Measurements from ENCODE around the gene SCUBE1.

SCUBE1 gene

DNA sequence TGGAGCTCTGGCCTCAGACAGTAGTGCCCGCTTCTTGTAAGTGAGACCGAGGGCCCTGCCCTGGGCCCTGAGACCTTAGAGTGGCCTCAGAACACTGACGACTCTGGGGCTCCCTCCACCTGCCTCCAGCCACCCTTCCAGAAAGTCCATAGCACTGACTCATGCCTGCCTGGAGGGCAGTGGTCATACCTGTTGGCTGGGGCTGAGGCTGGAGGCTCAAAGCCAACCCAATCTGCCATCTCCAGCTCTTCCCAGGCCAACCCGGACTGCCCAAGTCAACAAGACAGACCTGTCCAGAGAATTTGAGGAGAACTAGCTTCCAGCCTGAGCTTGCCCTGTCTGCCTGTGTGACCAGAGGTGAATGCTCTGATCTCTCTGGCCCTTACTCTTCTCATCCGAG lies 89.3 kb downstream of the SCUBE1 start:
- DNase-seq = no peak

DNA sequence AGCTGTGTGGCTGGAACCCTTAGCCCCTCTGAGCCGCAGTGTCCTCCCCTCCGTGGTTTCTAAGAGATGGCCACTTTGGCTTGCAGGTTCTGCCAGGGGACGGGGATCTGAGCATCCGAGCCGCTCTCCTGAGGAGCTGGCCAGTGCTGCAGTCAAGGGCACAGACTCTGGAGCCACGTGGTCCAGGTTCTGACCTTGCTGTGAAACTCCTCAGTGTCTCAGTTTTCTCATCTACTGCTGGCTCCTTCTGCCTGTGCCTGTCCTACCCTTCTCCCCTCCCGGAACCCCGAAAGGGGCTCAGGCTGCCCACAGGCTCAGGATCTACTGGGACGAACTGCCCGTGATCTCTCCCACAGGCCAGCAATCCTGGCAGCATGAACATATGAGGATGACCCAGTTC lies 90.9 kb downstream of the SCUBE1 start:
- DNase-seq = no peak

GRCh38 chr22:43249789-43250471 lies 93.2 kb downstream of the SCUBE1 start:
- DNase-seq = no peak

- DNase-seq = no peak
These were observed 95.5 kb downstream of the SCUBE1 start for GRCh38 chr22:43247546-43248260.

- DNase-seq = no peak
These were observed 97.0 kb downstream of the SCUBE1 start for GRCh38 chr22:43246188-43246587.

- DNase-seq = no peak
These were observed 97.5 kb downstream of the SCUBE1 start for GRCh38 chr22:43245717-43246116.

- DNase-seq = no peak
These were observed 98.2 kb downstream of the SCUBE1 start for GRCh38 chr22:43244803-43245527.

- no peak for DNase-seq
These were observed 98.8 kb downstream of the SCUBE1 start for GRCh38 chr22:43244402-43244801.

- no peak for DNase-seq
These were observed 99.8 kb downstream of the SCUBE1 start for GRCh38 chr22:43243324-43243723.

DNA sequence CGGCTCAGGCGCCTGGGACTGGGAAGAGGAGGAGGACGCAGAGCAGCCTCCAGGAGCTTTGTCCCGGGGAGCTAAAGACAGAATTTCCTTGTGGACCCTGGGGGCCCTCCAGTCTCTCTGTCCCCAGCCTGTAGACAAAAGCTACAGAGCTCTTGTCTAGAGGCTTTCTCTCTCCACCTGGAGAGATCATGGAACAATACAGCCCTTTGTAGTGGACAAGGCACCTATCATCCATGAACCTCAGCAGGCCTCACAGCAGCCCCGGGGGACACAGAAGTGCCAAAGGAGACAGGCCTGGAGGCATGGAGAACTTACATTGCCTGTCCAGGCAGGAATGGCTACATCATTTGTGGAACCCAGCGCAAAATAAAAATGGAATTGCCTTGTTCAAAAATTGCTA lies 100.5 kb downstream of the SCUBE1 start:
- DNase-seq = no peak

DNA sequence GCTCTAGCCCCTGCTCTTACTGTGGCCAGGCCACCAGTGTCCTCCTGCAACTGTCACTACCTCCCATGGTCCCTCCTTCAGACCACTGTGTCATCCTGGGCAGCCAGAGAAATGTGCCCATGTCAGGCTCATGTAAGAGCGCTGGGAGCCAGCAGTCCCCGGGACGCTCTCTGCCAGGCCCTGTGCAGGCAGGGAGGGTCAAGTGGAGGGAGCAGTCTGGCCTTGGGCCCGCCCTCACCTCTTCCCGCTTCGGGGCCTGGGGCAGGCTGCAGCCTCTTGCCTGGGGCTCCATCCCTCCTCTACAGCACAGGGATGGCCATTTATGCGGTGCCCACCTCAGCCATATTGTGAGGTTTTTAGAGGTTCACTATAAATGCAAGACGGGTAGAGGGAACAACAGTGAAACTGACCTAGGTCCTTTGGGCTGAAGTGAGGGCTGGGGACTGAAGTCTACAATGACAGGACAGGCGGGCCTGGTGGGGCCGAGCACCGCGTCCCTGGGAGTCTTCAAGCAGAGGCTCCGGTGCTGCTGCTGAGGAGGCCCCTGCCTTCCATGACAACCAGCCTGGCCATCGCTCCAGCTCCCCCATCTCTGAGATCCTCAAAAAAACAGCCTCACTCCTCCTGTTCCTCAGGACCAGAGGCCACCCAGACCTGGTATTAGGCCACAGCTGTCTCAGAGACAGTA lies 101.3 kb downstream of the SCUBE1 start:
- DNase-seq = no peak

DNA sequence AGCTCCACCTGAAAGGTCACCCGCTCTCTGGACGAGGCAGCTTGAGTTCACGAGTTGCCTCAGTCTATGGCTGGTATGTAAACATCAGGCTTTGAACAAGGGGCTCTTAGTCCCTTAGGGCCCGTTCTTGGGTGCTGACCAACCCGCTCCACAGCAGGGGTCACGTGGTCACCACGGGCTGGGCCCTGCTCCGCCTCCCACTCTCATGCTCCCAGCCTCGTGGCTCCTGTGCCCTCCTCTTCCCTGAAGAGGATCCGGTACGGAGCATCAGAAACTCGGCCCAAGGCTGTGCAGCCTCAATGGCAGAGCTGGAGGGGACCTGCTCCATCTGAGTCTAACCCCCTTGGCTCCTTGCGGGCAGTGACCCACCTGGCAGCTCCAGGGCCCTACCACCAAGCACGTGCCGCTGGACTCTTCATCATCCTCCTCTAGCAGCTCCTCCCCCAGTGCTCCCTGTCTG lies 102.0 kb downstream of the SCUBE1 start:
- DNase-seq = no peak

- no peak for DNase-seq
These were observed 102.6 kb downstream of the SCUBE1 start for GRCh38 chr22:43240614-43241013.

DNA sequence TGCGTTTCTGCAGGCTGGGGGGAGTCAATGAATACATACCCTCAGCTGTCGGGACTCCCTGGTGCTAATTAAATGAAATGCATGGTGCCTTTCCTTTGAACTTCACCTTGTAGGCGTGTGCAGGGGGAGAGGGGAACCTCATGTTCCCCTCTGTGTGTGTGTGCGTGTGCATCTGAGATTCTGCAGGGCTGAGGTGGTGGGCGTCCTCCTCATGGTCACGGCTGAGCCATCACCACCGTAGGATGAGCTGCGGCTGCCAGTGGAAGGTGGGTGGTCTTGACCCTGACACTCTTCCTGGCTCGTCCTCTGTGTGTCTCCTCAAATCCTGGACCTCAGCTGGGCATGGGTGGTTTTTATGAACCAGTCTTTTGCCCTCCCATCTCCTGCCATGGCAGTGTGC lies 103.2 kb downstream of the SCUBE1 start:
- no peak for DNase-seq

GRCh38 chr22:43239193-43239780 lies 103.9 kb downstream of the SCUBE1 start:
- DNase-seq = no peak

DNA sequence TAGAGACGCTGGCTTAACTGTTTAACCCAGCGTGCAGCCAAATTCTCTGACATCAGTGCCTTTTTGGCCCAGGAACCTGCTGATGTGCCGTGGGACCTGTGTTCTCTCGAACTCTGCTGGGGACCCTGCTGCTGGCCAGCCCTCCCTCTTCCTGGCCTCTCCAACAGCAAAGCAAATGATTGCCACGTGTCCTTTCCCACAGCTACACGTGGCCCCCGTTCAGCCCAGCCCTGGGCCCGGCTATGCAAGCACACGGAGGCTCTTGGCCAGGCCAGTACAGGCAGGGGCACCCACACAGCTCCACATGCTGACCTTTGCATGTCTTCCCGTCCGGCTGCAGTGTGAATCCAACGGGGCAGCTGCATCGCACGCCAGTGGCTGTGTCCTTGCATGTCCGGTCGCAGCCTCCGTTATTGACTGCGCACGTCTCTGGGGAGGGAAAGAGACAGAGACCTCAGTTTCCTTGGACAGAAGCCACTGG lies 104.6 kb downstream of the SCUBE1 start:
- DNase-seq = no peak

- no peak for DNase-seq
These were observed 105.9 kb downstream of the SCUBE1 start for GRCh38 chr22:43237280-43237679.

- DNase-seq = no peak
These were observed 106.6 kb downstream of the SCUBE1 start for GRCh38 chr22:43236411-43237166.

- no peak for DNase-seq
These were observed 107.4 kb downstream of the SCUBE1 start for GRCh38 chr22:43235445-43236409.

- no peak for DNase-seq
These were observed 108.7 kb downstream of the SCUBE1 start for GRCh38 chr22:43234264-43234988.
